CD8-positive, alpha-beta T cell (primary cell): Measurements from ENCODE around the gene IFNA16. TPM values are rescaled to one million over a fixed set of nuclear protein-coding genes. Genes with fewer than 3 reads are reported as not detected.

ENCODE experiments used
- total RNA-seq, 46 experiments: library from RNA in 2 of 46; stranded (reverse) in 2 of 46; gene quantifications; one replicate each; pipeline ENCODE4 v1.2.3 and lab custom pipeline; 2021 to 2026

IFNA16 gene
- total RNA-seq, 2 experiments from 2014 or later: not detected

Other genes with a start within 250 kb of the IFNA16 start
- gene HACD4, start 185.7 kb downstream of the IFNA16 start, total RNA-seq: 1 to 10 TPM; 5.9 to 6.3 TPM
- not detected for gene IFNB1, start 139.4 kb downstream of the IFNA16 start, total RNA-seq
- gene IFNW1, start 75.5 kb downstream of the IFNA16 start, total RNA-seq: not detected
- not detected for gene IFNA21, start 50.7 kb downstream of the IFNA16 start, total RNA-seq
- not detected for gene IFNA4, start 29.7 kb downstream of the IFNA16 start, total RNA-seq
- gene IFNA7, start 15.1 kb downstream of the IFNA16 start, total RNA-seq: not detected
- not detected for gene IFNA10, start 10.2 kb downstream of the IFNA16 start, total RNA-seq
- not detected for gene IFNA17, start 10.9 kb upstream of the IFNA16 start, total RNA-seq
- gene IFNA14, start 22.7 kb upstream of the IFNA16 start, total RNA-seq: not detected
- gene IFNA5, start 88.0 kb upstream of the IFNA16 start, total RNA-seq: not detected
- 10 to 100 TPM; 11.2 to 11.4 TPM for gene KLHL9, start 118.1 kb upstream of the IFNA16 start, total RNA-seq
- not detected for gene IFNA6, start 133.6 kb upstream of the IFNA16 start, total RNA-seq
- gene IFNA13, start 150.7 kb upstream of the IFNA16 start, total RNA-seq: not detected
- gene IFNA2, start 168.1 kb upstream of the IFNA16 start, total RNA-seq: not detected
- gene IFNA8, start 191.8 kb upstream of the IFNA16 start, total RNA-seq: not detected
- gene IFNA1, start 223.1 kb upstream of the IFNA16 start, total RNA-seq: not detected